ENCODE measurements around the gene GAS2L1. TPM values are rescaled to one million over a fixed set of nuclear protein-coding genes. Genes with fewer than 3 reads are reported as not detected.
A peak's percentile ranks its signal among the peaks of the same experiment; 100 is the strongest.

GAS2L1 gene
- polyA plus RNA-seq (2013, experiment 1 of 2) = 21.8 TPM
- polyA plus RNA-seq (2013, experiment 2 of 2) = 22.6 TPM

- peak within 1 kb of the TSS; percentile 40 for H2AK5ac ChIP-seq (ENCODE audit: low read length, severe bottlenecking)
- H3K9ac ChIP-seq (ENCODE audit: low read length) = peak within 1 kb of the TSS; percentile 87
- H4K91ac ChIP-seq (ENCODE audit: low read length) = peak within 1 kb of the TSS; percentile 76
- H3K4me2 ChIP-seq (ENCODE audit: low read length, poor library complexity, severe bottlenecking) = peak within 1 kb of the TSS; percentile 90
- H3K79me1 ChIP-seq (replicated peaks; ENCODE audit: low read length, poor library complexity, severe bottlenecking) = peaks cover 11% of the 10 kb centered on the region
- H3K4me3 ChIP-seq (ENCODE audit: insufficient read depth in 1 of 2, low read depth in 1 of 2, low read length in 2 of 2) = peak within 1 kb of the TSS; percentile 71 to 96
- peak; percentile 87 for DNase-seq
- H2AFZ ChIP-seq (ENCODE audit: low read depth, low read length) = peak within 1 kb of the TSS; percentile 72
- H2BK12ac ChIP-seq (ENCODE audit: low read length in 2 of 2) = peak within 1 kb of the TSS; percentile 82 to 93
- WGBS = under 1% methylated on average over 37 of the region's 40 CpGs
- peak within 1 kb of the TSS; percentile 39 for H2BK5ac ChIP-seq (ENCODE audit: low read depth, low read length, poor library complexity, severe bottlenecking)
- no peaks in the 10 kb centered on the region for H3K27me3 ChIP-seq (ENCODE audit: control insufficient read depth in 1 of 2, insufficient read depth in 1 of 2, low read length in 2 of 2)
- H2BK120ac ChIP-seq (ENCODE audit: low read depth, low read length) = peak within 1 kb of the TSS; percentile 95
- peak within 1 kb of the TSS; percentile 68 to 92 for H3K18ac ChIP-seq (ENCODE audit: low read depth in 1 of 2, low read length in 2 of 2)
- H3K14ac ChIP-seq (ENCODE audit: low read length in 2 of 2) = peak within 1 kb of the TSS in 1 of 2 experiments; percentile 91
- H3K4ac ChIP-seq (ENCODE audit: low read depth in 1 of 2, low read length in 2 of 2) = peak within 1 kb of the TSS; percentile 52 to 87
- H3K4me1 ChIP-seq (ENCODE audit: control insufficient read depth, insufficient read depth, low read depth, low read length) = peaks cover 52% of the 10 kb centered on the region
- peak within 1 kb of the TSS; percentile 90 for H2BK15ac ChIP-seq (ENCODE audit: low read depth, poor library complexity, severe bottlenecking)
- H4K8ac ChIP-seq (ENCODE audit: low read length) = peak within 1 kb of the TSS; percentile 87
- peak within 1 kb of the TSS in 1 of 2 experiments; percentile 66 for H3K23ac ChIP-seq (ENCODE audit: low read length in 2 of 2)
- H3K27ac ChIP-seq (ENCODE audit: low read length, poor library complexity, severe bottlenecking) = peak within 1 kb of the TSS; percentile 81
- peaks cover 0 to 33% of the 10 kb centered on the region in 2 experiments for H3K36me3 ChIP-seq (ENCODE audit: control insufficient read depth in 1 of 2, insufficient read depth in 2 of 2, low read depth in 1 of 2, low read length in 2 of 2)
- H3K9me3 ChIP-seq (ENCODE audit: control insufficient read depth, low read length) = no peaks in the 10 kb centered on the region
Observed at GRCh38 chr22:29306175-29306834, at the start of gene GAS2L1. TSS of gene GAS2L1 (plus strand) at chr22:29306650. CDS start at chr22:29308106, 1,456 bp downstream.

DNA sequence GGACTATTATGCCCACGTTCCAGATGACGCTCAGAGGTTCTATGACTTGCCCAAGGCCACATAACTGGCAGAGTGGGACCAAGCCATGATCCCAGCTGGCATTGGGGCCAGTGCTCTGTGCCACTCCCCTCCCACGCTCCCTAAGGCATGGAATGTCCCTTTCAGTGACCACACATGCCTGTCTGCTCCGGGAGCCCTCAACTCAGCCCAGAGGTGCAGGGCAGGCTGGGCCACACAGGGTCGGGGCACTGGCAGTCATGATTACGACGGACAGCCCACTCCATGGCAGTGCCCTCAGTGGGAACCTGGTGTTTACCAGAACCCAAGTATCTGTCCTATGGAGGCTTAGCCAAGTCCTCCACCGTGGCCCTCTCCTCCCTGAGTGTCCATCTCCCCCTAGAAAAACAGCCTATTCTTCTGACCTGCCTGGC is 48.7 kb upstream of the GAS2L1 start:
- WGBS = 67% methylated on average over 7 of the region's 8 CpGs
- no peak overlapping the region for H4K8ac ChIP-seq (ENCODE audit: low read length)
- H2BK5ac ChIP-seq (ENCODE audit: low read depth, low read length, poor library complexity, severe bottlenecking) = no peak overlapping the region
- no peak overlapping the region for H4K91ac ChIP-seq (ENCODE audit: low read length)
- no peak overlapping the region for H2BK120ac ChIP-seq (ENCODE audit: low read depth, low read length)
- peaks cover 7 to 33% of the 10 kb centered on the region in 2 experiments for H3K36me3 ChIP-seq (ENCODE audit: control insufficient read depth in 1 of 2, insufficient read depth in 2 of 2, low read depth in 1 of 2, low read length in 2 of 2)
- no peak overlapping the region for H3K18ac ChIP-seq (ENCODE audit: low read depth in 1 of 2, low read length in 2 of 2)
- H3K27me3 ChIP-seq (ENCODE audit: control insufficient read depth in 1 of 2, insufficient read depth in 1 of 2, low read length in 2 of 2) = no peaks in the 10 kb centered on the region
- H3K9me3 ChIP-seq (ENCODE audit: control insufficient read depth, low read length) = no peaks in the 10 kb centered on the region
- no peak overlapping the region for H3K4me2 ChIP-seq (ENCODE audit: low read length, poor library complexity, severe bottlenecking)
- no peak overlapping the region for H2AK5ac ChIP-seq (ENCODE audit: low read length, severe bottlenecking)
- H3K14ac ChIP-seq (ENCODE audit: low read length in 2 of 2) = no peak overlapping the region
- no peak for DNase-seq
- no peak overlapping the region for H3K4ac ChIP-seq (ENCODE audit: low read depth in 1 of 2, low read length in 2 of 2)
- H3K79me1 ChIP-seq (replicated peaks; ENCODE audit: low read length, poor library complexity, severe bottlenecking) = peaks cover 2% of the 10 kb centered on the region
- H2BK12ac ChIP-seq (ENCODE audit: low read length in 2 of 2) = no peak overlapping the region
- H3K23ac ChIP-seq (ENCODE audit: low read length in 2 of 2) = no peak overlapping the region
- H3K9ac ChIP-seq (ENCODE audit: low read length) = no peak overlapping the region
- H3K4me1 ChIP-seq (ENCODE audit: control insufficient read depth, insufficient read depth, low read depth, low read length) = peaks cover 2% of the 10 kb centered on the region
- no peak overlapping the region for H2BK15ac ChIP-seq (ENCODE audit: low read depth, poor library complexity, severe bottlenecking)
- H3K27ac ChIP-seq (ENCODE audit: low read length, poor library complexity, severe bottlenecking) = no peak overlapping the region
- no peak overlapping the region for H2AFZ ChIP-seq (ENCODE audit: low read depth, low read length)
- H3K4me3 ChIP-seq (ENCODE audit: insufficient read depth in 1 of 2, low read depth in 1 of 2, low read length in 2 of 2) = no peak overlapping the region

GRCh38 chr22:29258407-29259252 is 47.8 kb upstream of the GAS2L1 start:
- Histone ChIP-seq H2BK12ac (ENCODE audit: low read length in 2 of 2) (no peak overlapping the region), H2BK15ac (ENCODE audit: low read depth, poor library complexity, severe bottlenecking) (no peak overlapping the region), H2AK5ac (ENCODE audit: low read length, severe bottlenecking) (no peak overlapping the region), H3K9ac (ENCODE audit: low read length) (no peak overlapping the region), H3K23ac (ENCODE audit: low read length in 2 of 2) (no peak overlapping the region), H4K8ac (ENCODE audit: low read length) (no peak overlapping the region), H3K4ac (ENCODE audit: low read depth in 1 of 2, low read length in 2 of 2) (no peak overlapping the region), H4K91ac (ENCODE audit: low read length) (no peak overlapping the region), H3K36me3 (ENCODE audit: control insufficient read depth in 1 of 2, insufficient read depth in 2 of 2, low read depth in 1 of 2, low read length in 2 of 2) (peaks cover 10 to 35% of the 10 kb centered on the region in 2 experiments), H3K27me3 (ENCODE audit: control insufficient read depth in 1 of 2, insufficient read depth in 1 of 2, low read length in 2 of 2) (no peaks in the 10 kb centered on the region), H3K9me3 (ENCODE audit: control insufficient read depth, low read length) (no peaks in the 10 kb centered on the region), H3K18ac (ENCODE audit: low read depth in 1 of 2, low read length in 2 of 2) (no peak overlapping the region), H3K14ac (ENCODE audit: low read length in 2 of 2) (no peak overlapping the region), H2BK120ac (ENCODE audit: low read depth, low read length) (no peak overlapping the region), H3K4me2 (ENCODE audit: low read length, poor library complexity, severe bottlenecking) (no peak overlapping the region), H3K4me3 (ENCODE audit: insufficient read depth in 1 of 2, low read depth in 1 of 2, low read length in 2 of 2) (no peak overlapping the region), H3K79me1 (replicated peaks; ENCODE audit: low read length, poor library complexity, severe bottlenecking) (peaks cover 2% of the 10 kb centered on the region), H2BK5ac (ENCODE audit: low read depth, low read length, poor library complexity, severe bottlenecking) (no peak overlapping the region), H3K4me1 (ENCODE audit: control insufficient read depth, insufficient read depth, low read depth, low read length) (peaks cover 2% of the 10 kb centered on the region), H2AFZ (ENCODE audit: low read depth, low read length) (no peak overlapping the region), H3K27ac (ENCODE audit: low read length, poor library complexity, severe bottlenecking) (no peak overlapping the region)
- 92% methylated on average over 17 of the region's 17 CpGs for WGBS
- DNase-seq = no peak
